ENCODE measurements around the gene DDX24.
A peak's percentile ranks its signal among the peaks of the same experiment; 100 is the strongest.

The DDX24 gene

GRCh38 chr14:94008234-94008633, 72.8 kb downstream of the DDX24 start:
- H3K4me3 ChIP-seq (ENCODE audit: low read depth, low read length) = no peak overlapping the region
- TF ChIP-seq CTCF (IDR thresholded peaks at IDR 0.05; ENCODE audit: control insufficient read depth, extremely low read depth, insufficient read depth) = no peak

GRCh38 chr14:94005324-94006073, 75.5 kb downstream of the DDX24 start:
- DNase-seq (ENCODE audit: low read depth) = no peak
- peak; percentile 32; the same call in 1 of the 2 replicates for TF ChIP-seq CTCF (IDR thresholded peaks at IDR 0.05; ENCODE audit: control insufficient read depth, extremely low read depth, insufficient read depth)
- no peak overlapping the region for H3K4me3 ChIP-seq (ENCODE audit: low read depth, low read length)

More at GRCh38 chr14:94008234-94008633, 72.8 kb downstream of the DDX24 start:
- DNase-seq (ENCODE audit: low read depth) = no peak

- DNase-seq (ENCODE audit: low read depth) = no peak
- TF ChIP-seq CTCF (IDR thresholded peaks at IDR 0.05; ENCODE audit: control insufficient read depth, extremely low read depth, insufficient read depth) = no peak
- H3K4me3 ChIP-seq (ENCODE audit: low read depth, low read length) = no peak overlapping the region
Measured at GRCh38 chr14:94004015-94004414, 77.0 kb downstream of the DDX24 start.

GRCh38 chr14:94003397-94003796, 77.6 kb downstream of the DDX24 start:
- no peak for DNase-seq (ENCODE audit: low read depth)
- TF ChIP-seq CTCF (IDR thresholded peaks at IDR 0.05; ENCODE audit: control insufficient read depth, extremely low read depth, insufficient read depth) = no peak
- no peak overlapping the region for H3K4me3 ChIP-seq (ENCODE audit: low read depth, low read length)

- no peak overlapping the region for H3K4me3 ChIP-seq (ENCODE audit: low read depth, low read length)
- DNase-seq (ENCODE audit: low read depth) = peak; percentile 62
- peak; percentile 95 for TF ChIP-seq CTCF (IDR thresholded peaks at IDR 0.05; ENCODE audit: control insufficient read depth, extremely low read depth, insufficient read depth)
Measured at GRCh38 chr14:94001501-94002396, 79.3 kb downstream of the DDX24 start.

GRCh38 chr14:94001016-94001415, 80.0 kb downstream of the DDX24 start:
- no peak for DNase-seq (ENCODE audit: low read depth)
- H3K4me3 ChIP-seq (ENCODE audit: low read depth, low read length) = no peak overlapping the region
- no peak for TF ChIP-seq CTCF (IDR thresholded peaks at IDR 0.05; ENCODE audit: control insufficient read depth, extremely low read depth, insufficient read depth)

Measured in LNCaP clone FGC (cell line).